ENCODE data around the gene AMTN.
"Not testable (repeated sequence)": the region's sequence is repeated elsewhere in the genome, so short reads cannot be mapped to it uniquely, and the experiment has no call there.

Gene AMTN, protein sequence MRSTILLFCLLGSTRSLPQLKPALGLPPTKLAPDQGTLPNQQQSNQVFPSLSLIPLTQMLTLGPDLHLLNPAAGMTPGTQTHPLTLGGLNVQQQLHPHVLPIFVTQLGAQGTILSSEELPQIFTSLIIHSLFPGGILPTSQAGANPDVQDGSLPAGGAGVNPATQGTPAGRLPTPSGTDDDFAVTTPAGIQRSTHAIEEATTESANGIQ

DNA sequence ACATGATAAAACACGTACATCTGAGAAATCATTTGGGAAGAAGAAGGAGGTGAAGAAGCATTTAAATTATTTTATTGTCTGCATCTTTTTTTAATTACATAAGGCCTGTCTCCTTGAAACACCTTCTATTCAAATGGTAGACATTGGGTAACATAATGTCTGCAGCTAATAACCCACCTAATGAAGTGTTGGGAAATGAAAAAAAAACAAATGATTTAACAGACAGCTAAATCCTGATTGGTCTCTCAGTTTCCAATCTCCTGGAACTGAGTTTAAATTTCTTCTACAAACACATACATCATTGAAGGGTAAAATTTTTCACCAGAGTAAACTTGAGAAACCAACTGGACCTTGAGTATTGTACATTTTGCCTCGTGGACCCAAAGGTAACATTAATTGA, at the start of gene AMTN:
Gene AMTN, plus strand, starts transcription at position 301 of the 400 bp plus-strand sequence. CDS start 209 bp downstream, outside the sequence.
- no peak within 1 kb of the TSS for H3K4me3 ChIP-seq (ENCODE audit: low read depth, low read length)
- no peaks in the 10 kb centered on the region for H3K36me3 ChIP-seq (ENCODE audit: control insufficient read depth, insufficient read depth, low read length)
- H3K4me1 ChIP-seq (ENCODE audit: control insufficient read depth, insufficient read depth, low read length) = no peaks in the 10 kb centered on the region
- H3K9ac ChIP-seq (ENCODE audit: low read depth, low read length) = no peak within 1 kb of the TSS
- no peaks in the 10 kb centered on the region for H3K27me3 ChIP-seq (ENCODE audit: control insufficient read depth, insufficient read depth, low read length)
- H3K9me3 ChIP-seq (ENCODE audit: control insufficient read depth, insufficient read depth, low read length) = no peaks in the 10 kb centered on the region

GRCh38 chr4:70471897-70472296, 46.5 kb upstream of the AMTN start, which contains the start of gene MUC7:
Gene MUC7 (plus strand): TSS chr4:70472197. CDS start chr4:70474022, 1,825 bp downstream.
- H3K9ac ChIP-seq (ENCODE audit: low read depth, low read length) = no peak within 1 kb of the TSS
- no peak within 1 kb of the TSS for H3K4me3 ChIP-seq (ENCODE audit: low read depth, low read length)

DNA sequence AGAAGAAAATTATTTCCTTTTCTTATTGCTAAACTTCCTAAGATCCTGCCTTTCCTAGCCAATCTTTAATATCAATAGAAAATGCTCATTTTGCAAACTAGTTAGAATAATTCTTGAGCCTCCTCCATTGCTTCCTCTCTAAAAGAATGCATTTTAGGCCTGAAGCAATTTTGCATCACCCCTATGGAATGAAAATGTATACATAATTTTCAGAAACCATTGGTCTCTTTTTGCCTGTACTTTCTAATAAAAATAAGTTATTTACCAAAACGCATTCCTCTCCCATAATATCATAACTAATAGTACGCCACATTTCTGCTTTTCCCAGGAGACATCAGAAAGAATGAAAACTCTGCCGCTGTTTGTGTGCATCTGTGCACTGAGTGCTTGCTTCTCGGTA, 44.7 kb upstream of the AMTN start:
- no peaks in the 10 kb centered on the region for H3K27me3 ChIP-seq (ENCODE audit: control insufficient read depth, insufficient read depth, low read length)

More at GRCh38 chr4:70471897-70472296, 46.5 kb upstream of the AMTN start, which contains the start of gene MUC7:
- Histone ChIP-seq H3K27me3 (ENCODE audit: control insufficient read depth, insufficient read depth, low read length) (no peaks in the 10 kb centered on the region), H3K9me3 (ENCODE audit: control insufficient read depth, insufficient read depth, low read length) (no peaks in the 10 kb centered on the region), H3K36me3 (ENCODE audit: control insufficient read depth, insufficient read depth, low read length) (no peaks in the 10 kb centered on the region), H3K4me1 (ENCODE audit: control insufficient read depth, insufficient read depth, low read length) (no peaks in the 10 kb centered on the region)

DNA sequence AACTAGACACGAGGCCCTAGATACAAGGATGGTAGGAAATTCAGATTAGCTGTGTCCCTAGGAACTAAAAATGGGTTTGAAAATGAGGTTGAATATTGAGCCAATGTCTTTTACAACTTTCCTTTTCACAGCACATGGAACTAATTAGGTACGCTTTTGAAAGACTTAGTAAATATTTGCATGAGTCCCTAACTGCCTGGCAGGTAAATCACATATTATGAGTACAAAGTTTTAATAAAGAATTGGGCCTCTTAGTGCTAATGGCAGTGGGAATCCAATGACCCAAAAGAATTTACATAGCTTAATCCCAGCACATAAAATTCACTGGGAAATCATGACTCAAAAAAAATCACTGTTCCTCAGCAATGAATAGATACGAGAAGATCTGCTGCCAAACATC, 29.6 kb upstream of the AMTN start:
- Histone ChIP-seq H3K27me3 (ENCODE audit: control insufficient read depth, insufficient read depth, low read length) (no peaks in the 10 kb centered on the region), H3K4me1 (ENCODE audit: control insufficient read depth, insufficient read depth, low read length) (no peaks in the 10 kb centered on the region), H3K4me3 (ENCODE audit: low read depth, low read length) (no peak overlapping the region), H3K9ac (ENCODE audit: low read depth, low read length) (no peak overlapping the region), H3K36me3 (ENCODE audit: control insufficient read depth, insufficient read depth, low read length) (no peaks in the 10 kb centered on the region), H3K9me3 (ENCODE audit: control insufficient read depth, insufficient read depth, low read length) (no peaks in the 10 kb centered on the region)

More for the DNA sequence above, 44.7 kb upstream of the AMTN start:
- no peaks in the 10 kb centered on the region for H3K4me1 ChIP-seq (ENCODE audit: control insufficient read depth, insufficient read depth, low read length)
- no peaks in the 10 kb centered on the region for H3K9me3 ChIP-seq (ENCODE audit: control insufficient read depth, insufficient read depth, low read length)
- H3K9ac ChIP-seq (ENCODE audit: low read depth, low read length) = no peak overlapping the region
- H3K4me3 ChIP-seq (ENCODE audit: low read depth, low read length) = no peak overlapping the region
- H3K36me3 ChIP-seq (ENCODE audit: control insufficient read depth, insufficient read depth, low read length) = no peaks in the 10 kb centered on the region

- no peaks in the 10 kb centered on the region for H3K27me3 ChIP-seq (ENCODE audit: control insufficient read depth, insufficient read depth, low read length)
- no peaks in the 10 kb centered on the region for H3K36me3 ChIP-seq (ENCODE audit: control insufficient read depth, insufficient read depth, low read length)
- no peak overlapping the region for H3K9ac ChIP-seq (ENCODE audit: low read depth, low read length)
- H3K4me3 ChIP-seq (ENCODE audit: low read depth, low read length) = no peak overlapping the region
- no peaks in the 10 kb centered on the region for H3K4me1 ChIP-seq (ENCODE audit: control insufficient read depth, insufficient read depth, low read length)
- no peaks in the 10 kb centered on the region for H3K9me3 ChIP-seq (ENCODE audit: control insufficient read depth, insufficient read depth, low read length)
These were observed 22.1 kb upstream of the AMTN start for GRCh38 chr4:70496231-70496630.

GRCh38 chr4:70501838-70502237, 16.5 kb upstream of the AMTN start:
- not testable (repeated sequence) for H3K4me1 ChIP-seq (ENCODE audit: control insufficient read depth, insufficient read depth, low read length); H3K9ac ChIP-seq (ENCODE audit: low read depth, low read length); H3K36me3 ChIP-seq (ENCODE audit: control insufficient read depth, insufficient read depth, low read length); H3K27me3 ChIP-seq (ENCODE audit: control insufficient read depth, insufficient read depth, low read length); H3K4me3 ChIP-seq (ENCODE audit: low read depth, low read length); H3K9me3 ChIP-seq (ENCODE audit: control insufficient read depth, insufficient read depth, low read length)

- no peak overlapping the region for H3K9ac ChIP-seq (ENCODE audit: low read depth, low read length)
- no peak overlapping the region for H3K4me3 ChIP-seq (ENCODE audit: low read depth, low read length)
- H3K36me3 ChIP-seq (ENCODE audit: control insufficient read depth, insufficient read depth, low read length) = no peaks in the 10 kb centered on the region
- H3K9me3 ChIP-seq (ENCODE audit: control insufficient read depth, insufficient read depth, low read length) = no peaks in the 10 kb centered on the region
- H3K27me3 ChIP-seq (ENCODE audit: control insufficient read depth, insufficient read depth, low read length) = no peaks in the 10 kb centered on the region
- H3K4me1 ChIP-seq (ENCODE audit: control insufficient read depth, insufficient read depth, low read length) = no peaks in the 10 kb centered on the region
These were observed 13.6 kb upstream of the AMTN start for GRCh38 chr4:70504733-70505132.

DNA sequence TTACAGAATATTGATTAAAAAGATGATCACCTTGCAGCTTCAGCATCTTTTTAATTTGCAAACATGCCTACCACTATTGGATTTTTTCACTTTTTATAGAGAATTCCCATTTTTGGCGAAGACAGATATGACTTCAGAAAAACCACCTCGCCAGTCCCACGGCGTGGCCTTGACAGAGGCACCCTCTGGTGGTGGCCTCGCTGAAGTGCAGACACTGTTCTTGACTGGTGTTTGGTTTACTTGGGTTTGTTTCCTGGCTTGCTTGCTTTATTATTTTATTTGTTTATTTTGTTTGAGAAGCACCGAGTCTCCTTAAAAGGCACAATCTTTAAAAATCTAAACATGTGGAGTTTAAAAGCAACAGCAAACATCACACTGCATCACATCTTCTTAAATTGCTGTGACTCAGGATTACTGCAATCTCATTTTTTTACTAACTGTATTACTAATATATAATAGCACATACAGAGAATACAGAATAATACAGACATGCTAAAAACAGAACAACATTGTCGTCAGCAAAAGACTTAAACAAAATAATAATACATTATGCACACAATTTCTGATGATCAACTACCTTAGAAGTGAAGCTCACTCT, 13.1 kb upstream of the AMTN start:
- H3K4me1 ChIP-seq (ENCODE audit: control insufficient read depth, insufficient read depth, low read length) = no peaks in the 10 kb centered on the region
- H3K27me3 ChIP-seq (ENCODE audit: control insufficient read depth, insufficient read depth, low read length) = no peaks in the 10 kb centered on the region
- H3K4me3 ChIP-seq (ENCODE audit: low read depth, low read length) = no peak overlapping the region
- H3K9ac ChIP-seq (ENCODE audit: low read depth, low read length) = no peak overlapping the region
- H3K9me3 ChIP-seq (ENCODE audit: control insufficient read depth, insufficient read depth, low read length) = no peaks in the 10 kb centered on the region
- no peaks in the 10 kb centered on the region for H3K36me3 ChIP-seq (ENCODE audit: control insufficient read depth, insufficient read depth, low read length)

DNA sequence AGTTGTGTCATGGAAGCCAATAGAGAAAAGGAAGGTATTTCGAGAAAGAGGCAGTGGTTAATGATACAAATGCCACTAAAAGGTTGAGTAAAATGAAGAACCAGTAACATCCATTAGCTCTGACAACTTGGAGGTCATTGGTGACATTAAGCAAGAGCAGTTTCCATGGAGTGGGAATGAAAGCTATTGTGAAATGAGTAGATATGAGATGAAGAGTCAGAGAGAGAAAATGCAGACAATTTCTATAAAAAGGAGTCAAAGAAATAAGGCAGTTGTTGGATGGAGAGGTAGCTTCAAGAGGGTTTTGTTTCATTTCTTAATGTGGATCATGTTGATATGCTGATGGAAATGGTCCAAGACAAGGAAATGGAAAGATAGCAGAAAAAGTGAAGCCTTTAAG, 9.6 kb upstream of the AMTN start:
- Histone ChIP-seq H3K9ac (ENCODE audit: low read depth, low read length) (no peak overlapping the region), H3K27me3 (ENCODE audit: control insufficient read depth, insufficient read depth, low read length) (no peaks in the 10 kb centered on the region), H3K36me3 (ENCODE audit: control insufficient read depth, insufficient read depth, low read length) (no peaks in the 10 kb centered on the region), H3K9me3 (ENCODE audit: control insufficient read depth, insufficient read depth, low read length) (no peaks in the 10 kb centered on the region), H3K4me1 (ENCODE audit: control insufficient read depth, insufficient read depth, low read length) (no peaks in the 10 kb centered on the region), H3K4me3 (ENCODE audit: low read depth, low read length) (no peak overlapping the region)

DNA sequence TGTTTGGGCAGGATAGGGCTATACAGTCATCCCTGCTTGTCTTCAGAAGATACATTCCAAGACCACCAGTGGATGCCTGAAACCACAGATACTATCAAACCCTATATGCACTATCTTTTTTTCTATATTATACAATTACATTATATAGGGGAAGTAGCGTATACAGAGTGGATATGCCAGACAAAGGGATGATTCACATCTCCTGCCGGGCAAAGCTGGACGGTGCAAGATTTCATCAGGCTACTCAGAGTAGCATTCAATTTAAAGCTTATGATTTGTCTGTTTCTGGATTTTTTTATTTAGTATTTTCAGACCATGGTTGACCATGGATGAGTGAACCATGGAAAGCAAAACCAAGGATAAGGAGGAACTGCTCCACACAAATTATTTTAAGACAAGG, 7.0 kb upstream of the AMTN start:
- no peak overlapping the region for H3K4me3 ChIP-seq (ENCODE audit: low read depth, low read length)
- no peaks in the 10 kb centered on the region for H3K4me1 ChIP-seq (ENCODE audit: control insufficient read depth, insufficient read depth, low read length)
- H3K9me3 ChIP-seq (ENCODE audit: control insufficient read depth, insufficient read depth, low read length) = no peaks in the 10 kb centered on the region
- no peak overlapping the region for H3K9ac ChIP-seq (ENCODE audit: low read depth, low read length)
- H3K36me3 ChIP-seq (ENCODE audit: control insufficient read depth, insufficient read depth, low read length) = no peaks in the 10 kb centered on the region
- H3K27me3 ChIP-seq (ENCODE audit: control insufficient read depth, insufficient read depth, low read length) = no peaks in the 10 kb centered on the region

- no peak overlapping the region for H3K9ac ChIP-seq (ENCODE audit: low read depth, low read length)
- H3K4me1 ChIP-seq (ENCODE audit: control insufficient read depth, insufficient read depth, low read length) = no peaks in the 10 kb centered on the region
- no peaks in the 10 kb centered on the region for H3K36me3 ChIP-seq (ENCODE audit: control insufficient read depth, insufficient read depth, low read length)
- H3K4me3 ChIP-seq (ENCODE audit: low read depth, low read length) = no peak overlapping the region
- H3K27me3 ChIP-seq (ENCODE audit: control insufficient read depth, insufficient read depth, low read length) = no peaks in the 10 kb centered on the region
- H3K9me3 ChIP-seq (ENCODE audit: control insufficient read depth, insufficient read depth, low read length) = no peaks in the 10 kb centered on the region
These were observed 2.8 kb upstream of the AMTN start for GRCh38 chr4:70515367-70516250.
